H1 (cell line): ENCODE data around the gene KSR2. TPM values are rescaled to one million over a fixed set of nuclear protein-coding genes. Genes with fewer than 3 reads are reported as not detected.

Experiments
- CTCF ChIA-PET: fragments of 300-600 bp; sonication (Branson Sonifier 250); formaldehyde crosslinking; loops from one replicate; lab custom pipeline; 2021; ENCODE audit not compliant: partially characterized antibody; lab: Charles Lee
- POLR2A ChIA-PET: fragments of 300-600 bp; sonication (Branson Sonifier 250); formaldehyde crosslinking; loops from one replicate; lab custom pipeline; 2021; ENCODE audit warnings: inconsistent platforms; ENCODE audit not compliant: partially characterized antibody; lab: Charles Lee
- DNase-seq, 2 experiments: peaks; one replicate each; pipeline versions ENCODE4 v3.0.0 to v3.0.0-alpha.2; 2010 to 2022; ENCODE audit warnings: low spot score in 2 of 2, low read depth in 1 of 2, mixed read lengths in 1 of 2
- FAIRE-seq: peaks from 2 replicates; lab custom pipeline; 2011; peaks lifted over from hg19 to GRCh38; lab: Jason Lieb, UNC
- H2AFZ ChIP-seq: 2 replicates; pipeline ENCODE4 v1.8.1; 2012; ENCODE audit warnings: low read length, inconsistent platforms
- H2AK5ac ChIP-seq: 2 replicates; pipeline ENCODE4 v1.6.1; 2013; ENCODE audit warnings: low read depth, low read length
- H2BK120ac ChIP-seq: replicated peaks from 2 replicates; pipeline ENCODE3; 2013; ENCODE audit warnings: low read depth, low read length, inconsistent platforms
- H2BK12ac ChIP-seq: 2 replicates; pipeline ENCODE4 v1.6.1; 2013; ENCODE audit warnings: low read depth, low read length
- H2BK15ac ChIP-seq: 2 replicates; pipeline ENCODE4 v1.6.1; 2013; ENCODE audit warnings: low read length
- H2BK20ac ChIP-seq: 2 replicates; pipeline ENCODE4 v1.6.1; 2013; ENCODE audit warnings: low read length
- H2BK5ac ChIP-seq: 2 replicates; pipeline ENCODE4 v1.6.1; 2013; ENCODE audit warnings: low read depth, low read length
- H3K14ac ChIP-seq: 2 replicates; pipeline ENCODE4 v1.6.1; 2013; ENCODE audit warnings: inconsistent platforms; ENCODE audit not compliant: insufficient read length
- H3K18ac ChIP-seq: 2 replicates; pipeline ENCODE4 v1.6.1; 2013; ENCODE audit warnings: low read length; ENCODE audit errors: extremely low read depth
- H3K23ac ChIP-seq: 2 replicates; pipeline ENCODE4 v1.6.1; 2013; ENCODE audit warnings: inconsistent platforms; ENCODE audit not compliant: insufficient read length
- H3K23me2 ChIP-seq: 2 replicates; pipeline ENCODE4 v1.6.1; 2013; ENCODE audit warnings: low read depth, low read length
- H3K27ac ChIP-seq: 2 replicates; pipeline ENCODE4 v1.6.1; 2011; ENCODE audit warnings: low read depth, low read length, inconsistent platforms
- H3K27me3 ChIP-seq, 4 experiments: replicated peaks in 1 of 4; 1 replicate in 1 of 4; 2 replicates in 3 of 4; pipeline versions ENCODE4 v1.6.1 to v1.8.1; 2011 to 2013; ENCODE audit warnings: low read length in 3 of 4, mild to moderate bottlenecking in 3 of 4, inconsistent platforms in 2 of 4, mixed read lengths in 2 of 4, moderate library complexity in 1 of 4; ENCODE audit not compliant: control insufficient read depth in 3 of 4, insufficient read depth in 3 of 4; ENCODE audit errors: extremely low read depth in 1 of 4
- H3K36me3 ChIP-seq, 4 experiments: 2 replicates each; pipeline versions ENCODE4 v1.6.1 to v1.8.1; 2011 to 2013; ENCODE audit warnings: mild to moderate bottlenecking in 4 of 4, low read length in 3 of 4, moderate library complexity in 2 of 4, control low read depth in 1 of 4, inconsistent platforms in 1 of 4; ENCODE audit not compliant: insufficient read depth in 4 of 4, control insufficient read depth in 2 of 4
- H3K4ac ChIP-seq: replicated peaks from 2 replicates; pipeline ENCODE3; 2013; ENCODE audit warnings: low read length, low read depth, mixed read lengths, inconsistent platforms; ENCODE audit not compliant: insufficient read length
- H3K4me1 ChIP-seq, 4 experiments: replicated peaks in 1 of 4; 1 replicate in 1 of 4; 2 replicates in 3 of 4; pipeline versions ENCODE4 v1.6.1 to v1.8.1; 2011 to 2013; ENCODE audit warnings: low read length in 3 of 4, inconsistent platforms in 2 of 4, mixed read lengths in 1 of 4; ENCODE audit not compliant: insufficient read depth in 4 of 4, control insufficient read depth in 3 of 4
- H3K4me2 ChIP-seq, 2 experiments: 2 replicates each; pipeline versions ENCODE4 v1.6.1 to v1.8.1; 2011 to 2013; ENCODE audit warnings: low read depth in 2 of 2, low read length in 2 of 2, control low read depth in 1 of 2, inconsistent platforms in 1 of 2, mild to moderate bottlenecking in 1 of 2; ENCODE audit not compliant: insufficient read depth in 1 of 2
- H3K4me3 ChIP-seq, 4 experiments: fragments of 200-600, 300-600 bp in 1 of 4; sonication (generic), shearing (Covaris generic), sonication (Bioruptor Twin) in 1 of 4; 2 replicates each; pipeline versions ENCODE4 v1.5.1 to v1.8.1; 2011 to 2016; ENCODE audit warnings: low read length in 4 of 4, low read depth in 3 of 4, control low read depth in 2 of 4, inconsistent platforms in 2 of 4, mild to moderate bottlenecking in 2 of 4, mixed read lengths in 1 of 4, moderate library complexity in 1 of 4; ENCODE audit not compliant: insufficient read depth in 2 of 4; ENCODE audit errors: extremely low read depth in 1 of 4
- H3K56ac ChIP-seq: replicated peaks from 2 replicates; pipeline ENCODE3; 2013; ENCODE audit warnings: low read depth, mild to moderate bottlenecking, mixed read lengths, low read length, inconsistent platforms; ENCODE audit not compliant: insufficient read length
- H3K79me1 ChIP-seq: 2 replicates; pipeline ENCODE4 v1.6.1; 2013; ENCODE audit warnings: low read depth, low read length, control low read depth
- H3K79me2 ChIP-seq, 2 experiments: 2 replicates each; pipeline versions ENCODE4 v1.6.1 to v1.8.1; 2012 to 2013; ENCODE audit warnings: low read length in 2 of 2, mild to moderate bottlenecking in 2 of 2, inconsistent platforms in 1 of 2; ENCODE audit not compliant: insufficient read depth in 2 of 2, control insufficient read depth in 1 of 2
- H3K9ac ChIP-seq, 4 experiments: replicated peaks in 1 of 4; 1 replicate in 1 of 4; 2 replicates in 3 of 4; pipeline versions ENCODE4 v1.6.1 to v1.8.1; 2011 to 2013; ENCODE audit warnings: low read depth in 3 of 4, low read length in 3 of 4, control low read depth in 2 of 4, mild to moderate bottlenecking in 2 of 4, moderate library complexity in 2 of 4, inconsistent platforms in 1 of 4; ENCODE audit errors: extremely low read depth in 1 of 4
- H3K9me3 ChIP-seq, 2 experiments: 2 replicates each; pipeline versions ENCODE4 v1.6.1 to v1.8.1; 2012 to 2013; ENCODE audit warnings: mild to moderate bottlenecking in 2 of 2, moderate library complexity in 2 of 2, control low read depth in 1 of 2, inconsistent platforms in 1 of 2, low read depth in 1 of 2, low read length in 1 of 2, mixed read lengths in 1 of 2; ENCODE audit not compliant: insufficient read depth in 2 of 2
- H4K20me1 ChIP-seq, 2 experiments: replicated peaks in 1 of 2; 2 replicates each; pipeline versions ENCODE3 to v1.8.1; 2011 to 2013; ENCODE audit warnings: inconsistent platforms in 2 of 2, low read length in 2 of 2, mild to moderate bottlenecking in 1 of 2; ENCODE audit not compliant: insufficient read depth in 2 of 2, control insufficient read depth in 1 of 2
- H4K5ac ChIP-seq: 2 replicates; pipeline ENCODE4 v1.6.1; 2013; ENCODE audit warnings: low read length, low read depth, mixed read lengths, inconsistent platforms; ENCODE audit not compliant: insufficient read length
- H4K8ac ChIP-seq: 2 replicates; pipeline ENCODE4 v1.8.0; 2013; ENCODE audit warnings: mild to moderate bottlenecking, moderate library complexity, low read length, inconsistent platforms; ENCODE audit not compliant: insufficient read depth; ENCODE audit errors: extremely low read depth
- H4K91ac ChIP-seq: replicated peaks from 2 replicates; pipeline ENCODE3; 2013; ENCODE audit warnings: low read length, mixed read lengths, inconsistent platforms; ENCODE audit not compliant: insufficient read length
- WGBS, 2 experiments: shearing (Covaris generic) in 1 of 2; methylation state at CpG; one replicate each; pipeline versions ENCODE4 v1.1.6 to v1.1.7; 2013 to 2015; ENCODE audit warnings: low lambda C conversion rate in 2 of 2, mixed read lengths in 2 of 2, inconsistent platforms in 1 of 2, low coverage in 1 of 2, missing lambda C conversion rate in 1 of 2; ENCODE audit not compliant: insufficient replicate concordance in 2 of 2, insufficient coverage in 1 of 2, insufficient read length in 1 of 2; ENCODE audit errors: extremely low coverage in 1 of 2, missing lambda C conversion rate in 1 of 2; 5-methylcytosine and 5-hydroxymethylcytosine counted together
- polyA plus RNA-seq, 7 experiments: library from polyadenylated mRNA; depleted of rRNA in 3 of 7; stranded (reverse) in 5 of 7; unstranded in 2 of 7; fragments of >200 nt in 5 of 7; fragments of 200-250 nt in 2 of 7; gene quantifications; 1 replicate in 5 of 7; 2 replicates in 1 of 7; 4 replicates in 1 of 7; pipeline versions ENCODE4 v1.2.1 to v1.2.3, GENCODE V29; 2011 to 2013; ENCODE audit warnings: missing spikeins in 2 of 7, mixed read lengths in 2 of 7
- total RNA-seq: library from RNA; stranded (reverse); fragmentation: NEBNext Ultra II Directional; extraction: Animal tissue kit (Norgen Biotek cat#: 25700); gene quantifications from 2 replicates; pipeline ENCODE4 v1.2.1, GENCODE V29; 2021

KSR2 gene
- total and polyA plus RNA-seq, 2 of the 8 experiments (the other 6 are each of a cell fraction or from before 2014, with no cell fraction given): 0.74 to 2.2 TPM

GRCh38 chr12:117470804-117471203 is 498.0 kb downstream of the KSR2 start:
- H2BK15ac ChIP-seq: no peak overlapping the region
- no peak overlapping the region for H3K4ac ChIP-seq
- H2BK5ac ChIP-seq: no peak overlapping the region
- H3K4me1 ChIP-seq: peaks cover 0 to 3% (median 0%) of the 10 kb centered on the region in 4 experiments; a peak in 2 of 7 replicates
- ChIA-PET POLR2A (no interaction called here), CTCF (interaction anchor here (0.6 to 4.3 kb wide), 26 partner anchors 9 to 378 kb away, joined by 3 to 33 read pairs (median 3); no protein-coding TSS in a partner anchor)
- no peak overlapping the region for H3K14ac ChIP-seq
- H2AK5ac ChIP-seq: no peak overlapping the region
- no peaks in the 10 kb centered on the region for H3K79me1 ChIP-seq
- H3K79me2 ChIP-seq: no peaks in the 10 kb centered on the region
- peaks cover 9% of the 10 kb centered on the region; the same call in 1 of the 2 replicates for H3K23me2 ChIP-seq
- WGBS, 2 experiments: 72% methylated on average over 2 of the region's 2 CpGs; no CpG with 5 or more reads in 1 of the 2 experiments
- H3K4me3 ChIP-seq: no peak overlapping the region
- peak; percentile 24 for FAIRE-seq
- H2BK20ac ChIP-seq: no peak overlapping the region
- no peak overlapping the region for H2AFZ ChIP-seq
- no peaks in the 10 kb centered on the region for H4K20me1 ChIP-seq
- H3K36me3 ChIP-seq: no peaks in the 10 kb centered on the region; a peak in 1 of 8 replicates
- H2BK120ac ChIP-seq: no peak overlapping the region
- no peak overlapping the region for H3K27ac ChIP-seq
- H3K18ac ChIP-seq: no peak overlapping the region
- H3K23ac ChIP-seq: no peak overlapping the region
- no peak overlapping the region for H2BK12ac ChIP-seq
- no peak overlapping the region for H4K91ac ChIP-seq
- peaks cover 0 to 9% of the 10 kb centered on the region in 2 experiments; a peak in 3 of 4 replicates for H3K9me3 ChIP-seq
- no peaks in the 10 kb centered on the region for H3K27me3 ChIP-seq
- no peak overlapping the region for H3K9ac ChIP-seq
- no peak overlapping the region for H4K8ac ChIP-seq
- H3K4me2 ChIP-seq: no peak overlapping the region
- H3K56ac ChIP-seq: no peak overlapping the region
- no peak overlapping the region for H4K5ac ChIP-seq
- DNase-seq: peak in 1 of 2 experiments; percentile 54
